Smooth muscle cell (in vitro differentiated cells): Measurements from ENCODE around the gene PGM2L1. TPM values are rescaled to one million over a fixed set of nuclear protein-coding genes. Genes with fewer than 3 reads are reported as not detected.
"Not testable (repeated sequence)": the region's sequence is repeated elsewhere in the genome, so short reads cannot be mapped to it uniquely, and the experiment has no call there.

Experiments
- DNase-seq: peaks from one replicate; lab custom pipeline; 2025; ENCODE audit not compliant: unreplicated experiment; lab: John Stamatoyannopoulos, UW
- H2AFZ ChIP-seq: fragments of 200-600 bp; sonication (generic); 2 replicates; pipeline ENCODE4 v1.6.0; 2016; ENCODE audit warnings: antibody characterized with exemption, low read depth, mild to moderate bottlenecking
- H3F3A ChIP-seq: fragments of 200-600 bp; sonication (generic); 2 replicates; pipeline ENCODE4 v1.6.0; 2017; ENCODE audit warnings: antibody characterized with exemption, low read depth
- H3K27ac ChIP-seq: fragments of 200-600 bp; sonication (generic); 2 replicates; pipeline ENCODE4 v1.5.1; 2016; ENCODE audit warnings: low read depth, mild to moderate bottlenecking
- H3K27me3 ChIP-seq: fragments of 200-600 bp; sonication (generic); 2 replicates; pipeline ENCODE4 v1.6.1; 2016; ENCODE audit warnings: low read depth, mild to moderate bottlenecking
- H3K36me3 ChIP-seq: fragments of 200-600 bp; sonication (generic); 2 replicates; pipeline ENCODE4 v1.5.1; 2016; ENCODE audit warnings: low read depth
- H3K4me1 ChIP-seq: fragments of 200-600 bp; sonication (generic); 2 replicates; pipeline ENCODE4 v1.5.1; 2016; ENCODE audit warnings: low read depth
- H3K4me2 ChIP-seq: fragments of 200-600 bp; sonication (generic); 2 replicates; pipeline ENCODE4 v1.6.0; 2016; ENCODE audit warnings: mild to moderate bottlenecking
- H3K4me3 ChIP-seq: fragments of 200-600 bp; sonication (generic); 2 replicates; pipeline ENCODE4 v1.5.1; 2016; ENCODE audit warnings: mild to moderate bottlenecking
- H3K79me2 ChIP-seq: fragments of 200-600 bp; sonication (generic); 2 replicates; pipeline ENCODE4 v1.6.0; 2016; ENCODE audit warnings: low read depth, mild to moderate bottlenecking
- H3K9ac ChIP-seq: fragments of 200-600 bp; sonication (generic); 2 replicates; pipeline ENCODE4 v1.6.0; 2016; ENCODE audit warnings: low read depth
- H3K9me3 ChIP-seq: fragments of 200-600 bp; sonication (generic); replicated peaks from 2 replicates; pipeline ENCODE4 v1.5.1; 2016; ENCODE audit warnings: low read depth
- H4K20me1 ChIP-seq: fragments of 200-600 bp; sonication (generic); 2 replicates; pipeline ENCODE4 v1.6.0; 2016; ENCODE audit warnings: low read depth
- WGBS: methylation state at CpG from one replicate; pipeline ENCODE4 v1.1.7; 2016; ENCODE audit warnings: low lambda C conversion rate; 5-methylcytosine and 5-hydroxymethylcytosine counted together
- polyA plus RNA-seq: library from polyadenylated mRNA; unstranded; fragments of >200 nt; fragmentation: Nextera tagmentation; extraction: Ambion mirVana; gene quantifications from 2 replicates; pipeline ENCODE4 v1.2.1, GENCODE V29; 2016
- total RNA-seq: library from RNA; depleted of rRNA; stranded (reverse); fragments of >200 nt; gene quantifications from 2 replicates; pipeline ENCODE4 v1.2.3, GENCODE V29; 2014
- TF ChIP-seq, protein P1 (sequence below): fragments of 200-600 bp; sonication (generic); IDR thresholded peaks from 2 replicates; pipeline ENCODE4 v1.5.1; 2017; ENCODE audit warnings: borderline replicate concordance, mild to moderate bottlenecking, antibody characterized with exemption; ENCODE audit not compliant: insufficient read depth, poor library complexity, severe bottlenecking

PGM2L1 gene
- total and polyA plus RNA-seq, 2 experiments from 2014 or later, result 6.7 to 17.5 TPM

DNA sequence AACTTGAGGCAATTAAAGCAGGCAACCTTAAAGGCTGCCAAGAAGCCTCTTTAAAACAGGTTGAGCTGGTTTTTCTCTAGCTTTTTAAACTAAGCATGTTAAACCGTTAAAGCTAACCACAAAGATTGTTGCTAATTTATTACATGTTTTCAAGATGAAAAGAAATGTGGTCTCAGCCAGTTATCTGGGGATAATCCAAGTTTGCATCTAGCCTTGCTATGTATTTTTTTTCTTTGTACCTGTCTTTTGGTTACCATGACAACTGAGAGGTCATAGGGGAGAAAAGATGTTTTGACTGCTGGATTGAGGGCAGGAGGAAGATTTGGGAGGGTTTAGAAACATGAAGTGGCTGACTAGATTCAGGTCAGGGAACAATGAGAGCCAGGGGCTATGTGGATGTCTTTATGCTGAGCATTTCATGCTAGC is 19.2 kb upstream of the PGM2L1 start:
- no peaks in the 10 kb centered on the region for H3K9me3 ChIP-seq
- no peaks in the 10 kb centered on the region for H3K36me3 ChIP-seq
- H3K4me3 ChIP-seq, result no peak overlapping the region
- H3K4me2 ChIP-seq, result peak overlapping the region; percentile 53
- H3K4me1 ChIP-seq, result peaks cover 8% of the 10 kb centered on the region
- TF ChIP-seq, protein P1, sequence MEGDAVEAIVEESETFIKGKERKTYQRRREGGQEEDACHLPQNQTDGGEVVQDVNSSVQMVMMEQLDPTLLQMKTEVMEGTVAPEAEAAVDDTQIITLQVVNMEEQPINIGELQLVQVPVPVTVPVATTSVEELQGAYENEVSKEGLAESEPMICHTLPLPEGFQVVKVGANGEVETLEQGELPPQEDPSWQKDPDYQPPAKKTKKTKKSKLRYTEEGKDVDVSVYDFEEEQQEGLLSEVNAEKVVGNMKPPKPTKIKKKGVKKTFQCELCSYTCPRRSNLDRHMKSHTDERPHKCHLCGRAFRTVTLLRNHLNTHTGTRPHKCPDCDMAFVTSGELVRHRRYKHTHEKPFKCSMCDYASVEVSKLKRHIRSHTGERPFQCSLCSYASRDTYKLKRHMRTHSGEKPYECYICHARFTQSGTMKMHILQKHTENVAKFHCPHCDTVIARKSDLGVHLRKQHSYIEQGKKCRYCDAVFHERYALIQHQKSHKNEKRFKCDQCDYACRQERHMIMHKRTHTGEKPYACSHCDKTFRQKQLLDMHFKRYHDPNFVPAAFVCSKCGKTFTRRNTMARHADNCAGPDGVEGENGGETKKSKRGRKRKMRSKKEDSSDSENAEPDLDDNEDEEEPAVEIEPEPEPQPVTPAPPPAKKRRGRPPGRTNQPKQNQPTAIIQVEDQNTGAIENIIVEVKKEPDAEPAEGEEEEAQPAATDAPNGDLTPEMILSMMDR, result no peak
- no peaks in the 10 kb centered on the region for H4K20me1 ChIP-seq
- no peak for DNase-seq
- peaks cover 24% of the 10 kb centered on the region for H3F3A ChIP-seq
- no peaks in the 10 kb centered on the region for H3K27me3 ChIP-seq
- peak overlapping the region; percentile 25 for H3K9ac ChIP-seq
- no peaks in the 10 kb centered on the region for H3K79me2 ChIP-seq
- 23% methylated on average over 1 of the region's 1 CpG for WGBS
- peak overlapping the region; percentile 86 for H3K27ac ChIP-seq
- H2AFZ ChIP-seq, result no peak overlapping the region

DNA sequence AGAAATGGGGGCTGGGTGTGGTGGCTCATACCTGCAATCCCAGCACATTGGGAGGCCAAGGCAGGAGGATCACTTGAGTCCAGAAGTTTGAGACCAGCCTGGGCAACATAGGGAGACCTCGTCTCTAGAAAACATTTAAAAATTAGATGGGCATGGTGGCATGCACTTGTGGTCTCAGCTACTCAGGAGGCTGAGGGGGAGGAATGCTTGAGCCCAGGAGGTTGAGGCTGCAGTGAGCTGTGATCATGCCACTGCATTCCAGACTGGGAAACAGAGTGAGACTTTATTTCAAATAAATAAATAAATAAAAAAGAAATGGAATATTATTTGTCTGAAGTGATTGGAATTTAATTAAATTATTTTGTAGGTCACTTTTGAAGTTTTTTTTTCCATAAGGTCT is 18.7 kb upstream of the PGM2L1 start:
- H4K20me1 ChIP-seq, H3K36me3 ChIP-seq, H2AFZ ChIP-seq, H3K9me3 ChIP-seq, DNase-seq, H3K9ac ChIP-seq, H3K27me3 ChIP-seq, H3K79me2 ChIP-seq, H3K4me3 ChIP-seq: not testable (repeated sequence)
- H3F3A ChIP-seq, result peaks cover 24% of the 10 kb centered on the region
- 48% methylated on average over 1 of the region's 1 CpG for WGBS
- peak overlapping the region; percentile 86 for H3K27ac ChIP-seq
- H3K4me2 ChIP-seq, result peak overlapping the region; percentile 53
- H3K4me1 ChIP-seq, result peaks cover 11% of the 10 kb centered on the region

DNA sequence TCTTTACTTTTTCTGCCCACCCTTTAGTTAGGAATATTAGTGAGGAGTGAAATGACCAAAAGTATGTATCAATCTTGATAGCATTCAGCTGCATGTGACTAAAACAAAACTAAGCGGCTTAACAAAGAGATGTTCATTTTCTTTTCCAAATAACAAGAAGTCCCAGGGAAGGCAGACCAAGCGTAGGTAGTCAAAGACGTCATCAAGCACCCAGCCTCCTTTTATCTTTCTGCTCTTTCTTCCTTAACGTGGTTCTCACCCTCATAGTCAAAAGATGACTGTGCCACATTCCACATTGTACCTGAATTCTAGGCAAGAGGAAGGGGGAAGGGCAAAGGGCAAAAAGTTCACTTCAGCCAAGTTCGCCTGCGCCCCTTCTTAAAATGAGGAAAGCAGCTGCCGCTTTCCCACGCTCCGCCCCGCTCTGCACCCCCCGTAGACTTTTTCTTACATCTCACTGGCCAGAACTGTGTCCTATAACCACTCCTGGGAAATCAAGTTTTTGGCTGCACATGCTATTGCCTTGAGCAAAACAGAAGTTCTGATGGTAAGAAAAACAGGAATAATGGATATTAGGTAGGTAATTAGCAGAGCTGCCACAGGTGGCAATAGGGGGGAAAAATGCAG is 14.6 kb upstream of the PGM2L1 start:
- Histone ChIP-seq H3K36me3 (no peaks in the 10 kb centered on the region), H3K79me2 (no peaks in the 10 kb centered on the region), H3K4me2 (peak overlapping the region; percentile 63), H3K4me1 (peaks cover 6% of the 10 kb centered on the region), H2AFZ (no peak overlapping the region), H3F3A (peaks cover 12% of the 10 kb centered on the region), H3K9me3 (no peaks in the 10 kb centered on the region), H3K9ac (no peak overlapping the region), H4K20me1 (no peaks in the 10 kb centered on the region), H3K4me3 (no peak overlapping the region), H3K27ac (peak overlapping the region; percentile 42), H3K27me3 (no peaks in the 10 kb centered on the region)
- TF ChIP-seq, protein P1, result no peak
- 75% methylated on average over 11 of the region's 11 CpGs for WGBS
- no peak for DNase-seq

DNA sequence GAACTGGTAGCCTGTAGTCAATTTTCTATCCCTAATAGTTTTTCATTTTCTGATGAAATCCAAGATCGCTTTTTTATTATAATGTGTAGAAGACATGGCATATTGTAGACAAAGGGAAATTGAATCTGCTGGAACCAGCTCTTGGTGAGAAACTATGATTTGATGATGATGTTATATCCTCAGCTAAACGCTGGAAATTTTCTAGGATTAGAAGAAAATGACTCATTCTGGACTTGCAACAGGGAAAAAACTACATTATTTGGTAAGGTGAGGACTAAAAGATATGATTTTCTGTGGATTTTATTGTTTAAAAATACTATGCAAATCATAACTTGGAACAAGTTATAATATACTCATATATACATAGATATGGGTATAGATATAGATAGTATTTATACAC is 14.1 kb upstream of the PGM2L1 start:
- no peaks in the 10 kb centered on the region for H3K79me2 ChIP-seq
- H3K4me1 ChIP-seq, result peaks cover 6% of the 10 kb centered on the region
- H3F3A ChIP-seq, result peaks cover 7% of the 10 kb centered on the region
- no peak for DNase-seq
- TF ChIP-seq, protein P1, result no peak
- H4K20me1 ChIP-seq, result no peaks in the 10 kb centered on the region
- no peaks in the 10 kb centered on the region for H3K36me3 ChIP-seq
- H3K4me3 ChIP-seq, result no peak overlapping the region
- no peaks in the 10 kb centered on the region for H3K27me3 ChIP-seq
- 52% methylated on average over 2 of the region's 2 CpGs for WGBS
- peak overlapping the region; percentile 42 for H3K27ac ChIP-seq
- H3K9ac ChIP-seq, result no peak overlapping the region
- H3K9me3 ChIP-seq, result no peaks in the 10 kb centered on the region
- H3K4me2 ChIP-seq, result peak overlapping the region; percentile 63
- no peak overlapping the region for H2AFZ ChIP-seq
